Neural cell (in vitro differentiated cells): ENCODE data around the gene UBR7.

Source experiments
- CTCF ChIP-seq: fragments of 450-650 bp; IDR thresholded peaks from 2 replicates; pipeline ENCODE4 v1.5.1; 2014; ENCODE audit warnings: antibody characterized with exemption, mild to moderate bottlenecking, moderate library complexity; ENCODE audit not compliant: poor library complexity, severe bottlenecking
- RAD21 ChIP-seq: fragments of 450-650 bp; conservative IDR thresholded peaks from 2 replicates; pipeline ENCODE4 v1.6.1; 2014; ENCODE audit warnings: antibody characterized with exemption, mild to moderate bottlenecking, moderate library complexity

GRCh38 chr14:93232159-93232558, 25.1 kb downstream of the UBR7 start:
- TF ChIP-seq CTCF = no peak
- no peak for TF ChIP-seq RAD21
